HG03442 (cell line): ENCODE results near the gene RGS17.
"Not testable (repeated sequence)": the region's sequence is repeated elsewhere in the genome, so short reads cannot be mapped to it uniquely, and the experiment has no call there.

Experiments used
- ATAC-seq: cut with Tn5 transposase; IDR thresholded peaks from one replicate; pipeline ENCODE4 v1.9.1; 2021; ENCODE audit warnings: mild to moderate bottlenecking, moderate library complexity; ENCODE audit not compliant: unreplicated experiment

The RGS17 gene

GRCh38 chr6:152999538-152999937, 131.5 kb downstream of the RGS17 start:
- ATAC-seq, result not testable (repeated sequence)

DNA sequence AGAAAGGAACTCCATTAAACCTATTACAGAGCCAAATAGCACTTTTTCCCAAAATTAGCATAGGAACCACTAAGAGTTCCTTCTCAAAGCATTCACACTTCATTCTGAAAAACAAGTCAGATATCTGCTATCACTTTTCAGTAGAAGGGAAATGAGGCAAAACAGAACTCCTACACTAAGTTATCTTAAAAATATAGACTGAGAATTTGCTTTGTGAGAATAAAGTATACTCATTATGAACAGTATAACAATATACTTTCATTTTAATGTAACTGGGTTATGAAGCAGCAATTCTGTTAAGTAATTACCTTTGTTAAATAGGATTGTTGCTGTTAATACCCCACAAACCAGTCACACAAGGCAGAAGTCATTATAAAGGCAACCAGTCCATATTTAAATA, 137.2 kb downstream of the RGS17 start:
- no peak for ATAC-seq

DNA sequence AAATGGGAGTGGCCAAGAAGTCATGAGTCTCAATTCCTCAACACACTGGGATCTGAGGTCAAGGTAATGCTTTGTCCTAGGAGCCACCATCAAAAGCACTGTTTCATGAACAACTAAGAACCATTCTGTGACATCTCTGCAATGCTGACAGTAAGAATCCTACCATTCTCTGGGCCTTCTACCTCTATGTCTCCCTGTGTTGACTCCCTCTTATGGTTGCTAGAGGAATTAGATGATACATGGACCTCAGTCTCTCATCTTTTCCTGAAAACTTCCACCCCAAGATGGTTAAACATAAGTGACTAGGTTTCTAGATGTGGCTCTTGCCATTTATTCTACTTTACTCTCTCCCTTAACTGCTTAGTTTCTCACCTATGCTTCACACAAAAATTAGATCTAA, 137.7 kb downstream of the RGS17 start:
- no peak for ATAC-seq

- ATAC-seq, result no peak
Observed at GRCh38 chr6:152986978-152987377, 144.1 kb downstream of the RGS17 start.

DNA sequence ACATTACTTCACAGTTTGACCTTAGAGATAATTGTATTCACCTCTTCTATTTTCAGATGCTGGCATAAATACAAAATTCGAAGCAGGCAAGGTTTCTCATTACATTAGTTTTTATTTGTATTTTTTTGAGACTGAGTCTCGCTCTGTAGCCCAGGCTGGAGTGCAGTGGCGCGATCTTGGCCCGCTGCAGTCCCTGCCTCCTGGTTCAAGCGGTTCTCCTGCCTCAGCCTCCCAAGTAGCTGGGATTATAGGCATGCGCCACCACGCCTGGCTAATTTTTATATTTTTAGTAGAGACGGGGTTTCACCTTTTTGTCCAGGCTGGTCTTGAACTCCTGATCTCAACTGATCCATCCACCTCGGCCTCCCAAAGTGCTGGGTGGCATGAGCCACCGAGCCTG, 145.8 kb downstream of the RGS17 start:
- not testable (repeated sequence) for ATAC-seq

DNA sequence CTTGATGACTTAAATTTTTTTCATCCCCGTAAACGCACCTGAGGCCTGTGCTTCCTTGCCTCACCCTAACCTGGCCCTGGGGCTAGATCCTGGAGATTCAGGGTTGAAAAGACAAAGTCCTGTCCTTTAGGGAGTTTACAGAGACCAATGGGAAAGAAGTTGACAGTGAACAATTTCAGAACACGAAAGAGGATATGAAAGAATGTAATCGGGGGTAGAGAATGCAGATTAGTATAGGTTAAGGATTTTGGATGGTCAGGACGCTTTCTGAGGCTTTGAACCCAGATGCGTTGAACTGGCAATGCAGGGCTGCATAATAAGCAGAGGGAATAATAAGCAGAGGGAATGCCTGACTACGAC, 146.6 kb downstream of the RGS17 start:
- peak; percentile 26 for ATAC-seq

GRCh38 chr6:152983637-152984512, 147.2 kb downstream of the RGS17 start:
- ATAC-seq, result peak; percentile 16

DNA sequence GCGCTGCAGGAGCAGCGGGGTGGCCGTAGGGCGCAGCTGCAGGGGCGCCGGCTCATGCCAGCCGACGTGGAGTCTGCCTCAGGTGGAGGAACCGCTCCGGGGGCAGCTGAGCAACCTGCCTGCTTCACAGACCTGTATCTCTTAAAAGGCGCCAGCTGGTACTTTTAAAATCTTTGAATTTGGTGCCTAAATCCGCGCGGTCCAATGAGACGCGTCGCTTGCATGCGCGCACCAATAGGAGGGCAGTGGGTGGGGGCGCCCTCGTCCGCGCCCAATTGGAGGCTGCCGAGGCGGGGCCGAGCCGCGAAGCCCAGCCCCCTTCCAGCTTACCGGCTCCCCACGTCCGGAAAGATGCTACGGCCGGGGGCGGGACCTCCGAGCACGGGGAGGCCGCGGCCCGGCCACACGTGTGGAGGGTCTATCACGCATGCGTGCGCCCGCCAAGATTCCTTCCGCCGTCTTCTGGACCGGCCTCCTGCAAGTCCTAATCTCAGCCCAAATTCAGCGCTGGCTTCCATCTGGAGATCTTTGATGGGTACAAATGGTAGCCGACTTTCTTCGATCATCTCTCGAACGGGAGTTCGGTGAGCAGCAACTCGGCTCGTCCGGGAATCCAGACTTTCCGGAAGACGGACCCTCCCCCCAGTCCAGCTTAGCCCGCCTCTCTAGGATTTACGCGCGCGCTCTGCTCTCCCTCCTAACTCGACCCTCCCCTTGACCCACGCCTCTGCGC, 148.0 kb downstream of the RGS17 start, which contains the start of gene FBXO5:
Gene FBXO5, minus strand, starts transcription at position 138 of the 733 bp plus-strand sequence. Its CDS starts 82 bp downstream, at position 56.
- peak; percentile 83 for ATAC-seq

DNA sequence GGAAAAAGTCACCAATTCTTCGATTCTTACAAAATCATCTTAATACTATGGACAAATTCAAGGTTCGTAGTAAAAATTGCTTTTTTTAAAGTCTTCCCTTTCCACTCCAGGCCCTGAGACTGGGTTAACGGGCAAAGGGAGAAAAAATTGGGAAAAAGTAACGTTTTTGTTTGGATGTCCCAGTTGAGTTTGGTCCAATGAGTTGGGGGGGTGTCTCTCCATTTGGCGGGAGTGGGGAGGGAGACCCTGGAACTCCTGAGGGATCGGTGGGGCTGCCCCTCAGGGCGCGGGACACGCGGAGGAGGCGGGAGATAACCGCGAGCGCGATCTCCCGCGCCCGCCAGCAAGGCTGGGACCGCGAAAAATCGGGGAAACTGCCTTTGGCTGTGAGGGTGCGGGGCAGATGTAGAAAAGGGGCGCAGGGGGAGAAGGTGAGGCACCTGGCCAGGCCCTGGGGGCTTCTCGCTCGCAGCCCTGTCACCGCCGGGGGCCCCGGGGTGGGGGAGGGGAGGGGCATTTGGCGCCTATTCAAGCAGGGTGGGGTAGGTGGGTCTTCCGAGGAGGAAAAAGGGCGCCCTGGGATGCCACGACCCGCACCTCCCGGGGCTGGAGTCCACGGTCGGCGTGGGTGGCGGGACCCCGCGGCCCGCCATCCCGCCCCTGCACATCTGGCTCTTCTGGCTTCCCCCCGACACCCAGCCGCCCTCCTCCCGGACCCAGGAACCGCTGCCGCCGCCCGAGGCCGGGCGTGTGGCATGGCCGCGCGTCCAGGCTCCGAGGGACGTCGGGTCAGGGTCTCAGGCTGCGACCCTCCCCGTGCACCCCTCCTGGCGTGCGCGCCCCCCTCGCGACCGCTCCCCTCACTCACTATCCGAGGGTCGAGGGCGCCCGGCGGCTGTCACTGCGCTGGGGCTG, 148.8 kb downstream of the RGS17 start:
- peak; percentile 0 for ATAC-seq

GRCh38 chr6:152981219-152981618, 149.9 kb downstream of the RGS17 start:
- no peak for ATAC-seq

DNA sequence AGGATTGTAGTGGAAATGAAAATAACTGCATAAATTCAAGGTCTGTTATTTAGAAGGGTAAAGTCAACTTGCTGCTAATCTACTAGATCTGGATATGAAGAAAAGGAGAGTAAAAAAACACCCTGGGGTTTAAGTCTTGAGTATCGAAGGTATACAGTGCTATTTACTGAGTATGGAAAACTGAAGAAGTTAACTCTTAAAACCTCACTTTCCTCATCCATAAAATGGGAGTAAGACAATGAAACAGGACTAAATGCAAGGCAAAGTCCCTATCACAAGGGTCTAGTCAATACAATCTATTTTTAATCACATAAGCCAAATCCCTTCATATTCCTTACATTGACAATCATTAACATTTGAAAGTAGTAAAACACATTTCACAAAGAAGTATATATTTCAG, 150.4 kb downstream of the RGS17 start:
- ATAC-seq, result no peak

GRCh38 chr6:152979116-152979515, 152.0 kb downstream of the RGS17 start:
- ATAC-seq, result no peak

GRCh38 chr6:152978058-152978457, 153.0 kb downstream of the RGS17 start:
- ATAC-seq, result no peak

GRCh38 chr6:152977556-152977955, 153.5 kb downstream of the RGS17 start:
- ATAC-seq, result no peak

- no peak for ATAC-seq
Observed at GRCh38 chr6:152976749-152977148, 154.3 kb downstream of the RGS17 start.

DNA sequence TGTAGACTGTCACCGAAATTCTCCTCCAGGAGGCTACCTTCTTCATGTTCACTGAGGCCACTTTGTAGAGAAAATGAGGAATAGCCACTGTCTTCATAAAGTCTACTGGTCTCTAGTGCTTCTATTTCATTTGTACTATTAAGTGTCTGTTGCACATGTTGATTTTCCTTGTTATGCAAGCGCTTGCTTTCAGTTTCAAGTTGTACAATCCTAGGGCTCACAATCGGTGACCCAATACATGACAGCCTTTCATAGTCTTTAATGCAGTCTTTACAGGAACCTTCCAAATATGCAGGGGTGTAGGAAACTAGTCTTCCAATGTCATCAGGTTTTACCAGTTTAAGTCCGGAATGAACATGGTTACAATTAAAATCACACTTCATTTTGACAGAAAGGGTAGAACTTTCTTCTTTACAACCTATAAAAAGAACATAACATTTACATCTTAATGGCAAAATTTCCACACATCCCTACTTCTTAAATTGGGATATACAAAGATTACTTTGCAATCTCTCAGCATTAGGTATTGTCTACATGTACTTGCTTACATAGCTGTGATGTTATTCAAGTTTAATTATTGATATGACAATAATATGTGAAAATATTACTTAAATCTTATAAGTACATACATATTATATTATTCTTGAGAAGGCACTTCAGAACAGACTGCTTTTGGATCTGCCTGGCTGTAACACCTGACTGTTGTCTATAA, 155.7 kb downstream of the RGS17 start:
- peak; percentile 64 for ATAC-seq

DNA sequence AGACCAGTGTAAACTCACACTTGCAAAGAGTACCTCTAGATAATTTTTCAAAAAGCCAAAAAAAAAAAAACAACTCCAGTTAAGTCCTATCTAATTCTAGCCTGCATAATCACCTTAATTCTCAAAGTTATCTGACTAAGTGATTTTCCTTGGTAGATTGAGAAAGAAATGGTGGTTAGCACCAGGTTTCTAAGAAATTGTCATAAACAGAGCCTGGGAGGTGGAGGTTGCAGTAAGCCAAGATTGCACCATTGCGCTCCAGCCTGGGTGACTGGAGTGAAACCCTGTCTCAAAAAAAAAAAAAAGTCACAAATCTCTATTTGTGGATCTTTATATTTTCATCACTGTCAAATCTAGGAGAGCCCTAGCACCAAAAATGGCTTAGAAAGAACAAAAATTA, 157.2 kb downstream of the RGS17 start:
- ATAC-seq, result no peak

- ATAC-seq, result no peak
Observed at GRCh38 chr6:152969688-152970418, 161.2 kb downstream of the RGS17 start.

DNA sequence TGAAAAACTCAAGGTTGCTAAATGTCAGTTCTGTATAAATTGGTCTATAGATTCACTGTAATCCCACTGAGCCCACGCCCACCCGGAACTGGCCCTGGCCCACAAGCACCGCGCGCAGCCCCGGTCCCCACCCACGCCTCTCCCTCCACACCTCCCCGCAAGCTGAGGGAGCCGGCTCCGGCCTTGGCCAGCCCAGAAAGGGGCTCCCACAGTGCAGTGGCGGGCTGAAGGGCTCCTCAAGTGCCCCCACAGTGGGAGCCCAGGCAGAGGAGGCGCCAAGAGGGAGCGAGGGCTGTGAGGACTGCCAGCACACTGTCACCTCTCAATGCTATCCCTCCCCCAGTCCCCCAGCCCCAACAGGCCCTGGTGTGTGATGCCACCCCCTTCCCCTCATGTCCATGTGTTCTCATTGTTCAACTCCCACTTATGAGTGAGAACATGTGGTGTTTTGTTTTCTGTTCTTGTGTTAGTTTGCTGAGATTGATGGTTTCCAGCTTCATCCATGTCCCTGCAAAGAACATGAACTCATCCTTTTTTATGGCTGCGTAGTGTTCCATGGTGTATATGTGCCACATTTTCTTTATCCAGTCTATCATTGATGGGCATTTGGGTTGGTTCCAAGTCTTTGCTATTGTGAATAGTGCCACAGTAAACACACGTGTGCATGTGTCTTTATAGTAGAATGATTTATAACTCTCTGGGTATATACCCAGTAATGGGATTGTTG, 164.8 kb downstream of the RGS17 start:
- ATAC-seq, result not testable (repeated sequence)
